Measurements from ENCODE around the gene IZUMO3. TPM values are rescaled to one million over a fixed set of nuclear protein-coding genes. Genes with fewer than 3 reads are reported as not detected.
"Not testable (repeated sequence)": the region's sequence is repeated elsewhere in the genome, so short reads cannot be mapped to it uniquely, and the experiment has no call there.

IZUMO3 gene, protein sequence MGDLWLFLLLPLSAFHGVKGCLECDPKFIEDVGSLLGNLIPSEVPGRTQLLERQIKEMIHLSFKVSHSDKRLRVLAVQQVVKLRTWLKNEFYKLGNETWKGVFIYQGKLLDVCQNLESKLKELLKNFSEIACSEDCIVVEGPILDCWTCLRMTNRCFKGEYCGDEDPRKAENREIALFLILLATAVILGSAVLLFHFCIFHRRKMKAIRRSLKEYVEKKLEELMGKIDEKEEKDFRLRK
- not detected for total RNA-seq

GRCh38 chr9:24545847-24546522 lies at the start of gene IZUMO3:
Gene IZUMO3 (minus strand): TSS chr9:24545897. CDS start chr9:24545649, 248 bp downstream.
- Mint-ChIP-seq H3K9me3 (peaks cover 12% of the 10 kb centered on the region), H3K4me3 (no peak within 1 kb of the TSS), H3K27me3 (ENCODE audit: low read depth) (no peaks in the 10 kb centered on the region), H3K4me1 (ENCODE audit: low read depth) (no peaks in the 10 kb centered on the region), H3K36me3 (ENCODE audit: insufficient read depth) (no peaks in the 10 kb centered on the region)
- no peak for DNase-seq
- no peak for ATAC-seq

- ATAC-seq (no peak), DNase-seq (no peak)
- no peaks in the 10 kb centered on the region for H3K27me3 Mint-ChIP-seq (ENCODE audit: low read depth)
- no peaks in the 10 kb centered on the region for H3K36me3 Mint-ChIP-seq (ENCODE audit: insufficient read depth)
- H3K4me1 Mint-ChIP-seq (ENCODE audit: low read depth) = no peaks in the 10 kb centered on the region
- peaks cover 16% of the 10 kb centered on the region for H3K9me3 Mint-ChIP-seq
- no peak overlapping the region for H3K4me3 Mint-ChIP-seq
These were observed 48.6 kb upstream of the IZUMO3 start for GRCh38 chr9:24594234-24594850.

GRCh38 chr9:24590432-24590831 lies 44.7 kb upstream of the IZUMO3 start:
- H3K4me1 Mint-ChIP-seq (ENCODE audit: low read depth) = no peaks in the 10 kb centered on the region
- DNase-seq (no peak), ATAC-seq (no peak)
- no peak overlapping the region for H3K4me3 Mint-ChIP-seq
- H3K36me3 Mint-ChIP-seq (ENCODE audit: insufficient read depth) = no peaks in the 10 kb centered on the region
- no peaks in the 10 kb centered on the region for H3K27me3 Mint-ChIP-seq (ENCODE audit: low read depth)
- peaks cover 9% of the 10 kb centered on the region for H3K9me3 Mint-ChIP-seq

DNA sequence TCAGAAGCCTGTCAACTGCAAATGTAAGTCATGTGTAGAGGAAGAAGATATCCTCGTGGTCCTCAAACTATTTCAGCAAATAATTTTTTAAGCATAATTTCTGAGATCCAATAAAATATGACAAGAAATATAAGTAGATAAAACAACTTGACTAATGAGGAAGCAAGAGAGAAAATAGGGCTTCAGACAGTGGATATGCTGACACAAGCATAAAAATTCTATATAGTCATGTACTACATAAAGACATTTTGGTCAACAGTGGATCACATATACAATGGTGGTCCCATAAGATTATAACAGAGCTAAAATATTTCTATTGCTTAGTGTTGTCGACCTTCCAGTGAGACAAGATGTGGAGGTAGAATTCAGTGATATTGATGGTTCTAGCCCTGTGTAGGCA lies 42.2 kb upstream of the IZUMO3 start:
- Mint-ChIP-seq H3K9me3 (peaks cover 5% of the 10 kb centered on the region), H3K36me3 (ENCODE audit: insufficient read depth) (no peaks in the 10 kb centered on the region), H3K4me1 (ENCODE audit: low read depth) (no peaks in the 10 kb centered on the region), H3K27me3 (ENCODE audit: low read depth) (no peaks in the 10 kb centered on the region), H3K4me3 (no peak overlapping the region)
- ATAC-seq = no peak
- no peak for DNase-seq

DNA sequence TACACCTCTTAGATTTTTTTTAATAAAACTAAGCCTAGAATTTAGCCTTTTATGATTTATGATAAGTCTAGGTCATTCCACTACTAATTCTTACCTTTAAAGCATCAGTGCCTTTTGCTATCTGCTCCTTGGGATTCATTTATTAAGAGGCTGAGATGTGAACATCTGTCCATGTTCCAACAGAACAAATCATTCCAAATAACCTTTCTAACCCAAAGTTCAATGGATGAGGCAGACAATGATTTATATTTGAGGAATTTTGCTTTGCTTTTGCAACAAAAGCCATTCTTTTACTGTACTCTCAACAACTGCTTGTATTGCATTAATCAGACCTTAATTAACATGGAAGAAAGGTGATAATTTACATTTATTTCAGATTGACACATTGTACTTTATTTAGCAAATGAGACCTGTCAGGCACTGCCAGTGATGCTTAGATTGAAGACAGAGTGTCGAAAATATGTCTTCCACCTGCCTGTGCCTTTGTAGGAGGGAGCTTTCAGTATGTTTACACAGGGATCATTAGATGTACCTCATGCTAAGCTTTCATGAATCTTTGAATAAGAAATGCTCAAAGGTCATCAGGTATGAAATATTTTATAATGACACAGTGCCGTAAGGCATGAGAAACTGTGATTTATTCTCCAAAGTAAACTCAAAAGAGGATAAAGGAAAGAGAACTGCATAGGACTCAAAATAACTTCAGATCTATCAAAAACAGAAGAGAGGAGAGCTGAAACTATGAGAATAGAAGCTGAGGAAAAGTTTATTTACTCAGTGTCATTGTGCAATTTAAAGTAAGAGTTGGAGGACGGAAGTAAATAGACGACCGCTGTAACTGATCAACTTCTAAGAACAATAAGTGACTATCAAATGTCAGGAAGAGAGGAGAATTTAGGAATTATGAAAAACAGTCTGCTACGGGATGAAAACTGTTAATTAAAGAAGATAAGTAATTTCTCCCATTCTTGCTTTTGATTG lies 36.7 kb upstream of the IZUMO3 start:
- no peak for ATAC-seq
- no peak for DNase-seq
- Mint-ChIP-seq H3K4me1 (ENCODE audit: low read depth) (no peaks in the 10 kb centered on the region), H3K4me3 (no peak overlapping the region), H3K36me3 (ENCODE audit: insufficient read depth) (no peaks in the 10 kb centered on the region), H3K9me3 (peaks cover 14% of the 10 kb centered on the region), H3K27me3 (ENCODE audit: low read depth) (no peaks in the 10 kb centered on the region)

GRCh38 chr9:24580005-24580404 lies 34.3 kb upstream of the IZUMO3 start:
- H3K9me3 Mint-ChIP-seq; H3K4me3 Mint-ChIP-seq; ATAC-seq; H3K27me3 Mint-ChIP-seq (ENCODE audit: low read depth); H3K4me1 Mint-ChIP-seq (ENCODE audit: low read depth); H3K36me3 Mint-ChIP-seq (ENCODE audit: insufficient read depth); DNase-seq: not testable (repeated sequence)

DNA sequence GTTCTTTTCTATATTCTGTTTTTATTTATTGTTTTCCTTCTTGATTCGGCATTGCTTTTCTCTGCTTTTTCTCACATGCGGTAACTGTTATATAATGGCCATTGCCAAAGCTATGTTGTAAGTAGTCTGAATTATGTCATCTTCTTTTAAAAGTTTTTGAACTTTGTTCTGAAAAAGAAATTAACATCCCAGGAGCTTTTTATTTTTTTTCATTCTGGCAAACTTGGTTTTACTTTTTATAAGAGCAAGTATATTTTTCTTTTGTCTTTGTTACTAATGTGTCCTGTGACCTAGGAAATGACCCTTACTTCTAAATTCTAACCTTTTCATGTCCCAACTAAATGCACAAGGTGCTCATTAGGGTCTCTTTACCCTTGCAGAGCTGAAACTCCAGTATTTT lies 26.7 kb upstream of the IZUMO3 start:
- DNase-seq (no peak), ATAC-seq (no peak)
- no peaks in the 10 kb centered on the region for H3K27me3 Mint-ChIP-seq (ENCODE audit: low read depth)
- H3K36me3 Mint-ChIP-seq (ENCODE audit: insufficient read depth) = no peaks in the 10 kb centered on the region
- H3K4me3 Mint-ChIP-seq = no peak overlapping the region
- H3K9me3 Mint-ChIP-seq = peaks cover 3% of the 10 kb centered on the region
- no peaks in the 10 kb centered on the region for H3K4me1 Mint-ChIP-seq (ENCODE audit: low read depth)

- ATAC-seq (no peak), DNase-seq (no peak)
- Mint-ChIP-seq H3K4me1 (ENCODE audit: low read depth) (no peaks in the 10 kb centered on the region), H3K9me3 (peaks cover 32% of the 10 kb centered on the region), H3K4me3 (no peak overlapping the region), H3K27me3 (ENCODE audit: low read depth) (no peaks in the 10 kb centered on the region), H3K36me3 (ENCODE audit: insufficient read depth) (no peaks in the 10 kb centered on the region)
These were observed 16.3 kb upstream of the IZUMO3 start for GRCh38 chr9:24561957-24562356.

- Mint-ChIP-seq H3K36me3 (ENCODE audit: insufficient read depth) (no peaks in the 10 kb centered on the region), H3K9me3 (no peaks in the 10 kb centered on the region), H3K27me3 (ENCODE audit: low read depth) (no peaks in the 10 kb centered on the region), H3K4me1 (ENCODE audit: low read depth) (no peaks in the 10 kb centered on the region), H3K4me3 (no peak overlapping the region)
- no peak for DNase-seq
- no peak for ATAC-seq
These were observed 7.5 kb upstream of the IZUMO3 start for GRCh38 chr9:24553183-24553552.

- Mint-ChIP-seq H3K4me3 (no peak overlapping the region), H3K27me3 (ENCODE audit: low read depth) (no peaks in the 10 kb centered on the region), H3K4me1 (ENCODE audit: low read depth) (no peaks in the 10 kb centered on the region), H3K9me3 (no peaks in the 10 kb centered on the region), H3K36me3 (ENCODE audit: insufficient read depth) (no peaks in the 10 kb centered on the region)
- DNase-seq (no peak), ATAC-seq (no peak)
These were observed 7.0 kb upstream of the IZUMO3 start for GRCh38 chr9:24552526-24553182.

DNA sequence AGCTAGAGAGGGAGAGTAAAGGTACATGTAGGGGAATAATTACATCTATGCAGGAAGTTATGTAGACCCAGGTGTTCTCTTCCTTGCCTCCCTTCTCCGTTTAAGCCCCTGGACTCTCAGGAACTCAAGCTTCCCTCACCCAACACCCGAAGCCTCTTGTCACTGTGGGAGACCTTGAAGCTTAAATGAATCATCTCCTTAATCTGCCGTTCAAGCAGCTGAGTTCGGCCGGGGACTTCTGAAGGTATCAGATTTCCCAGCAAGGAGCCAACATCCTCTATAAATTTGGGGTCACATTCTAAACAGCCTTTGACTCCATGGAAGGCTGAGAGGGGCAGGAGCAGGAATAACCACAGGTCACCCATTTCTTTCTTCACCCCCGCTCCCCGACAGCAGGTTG lies 412 bp downstream of the IZUMO3 start:
- Mint-ChIP-seq H3K9me3 (peaks cover 12% of the 10 kb centered on the region), H3K4me1 (ENCODE audit: low read depth) (no peaks in the 10 kb centered on the region), H3K4me3 (no peak overlapping the region)

GRCh38 chr9:24518545-24518944 lies 27.2 kb downstream of the IZUMO3 start:
- H3K4me3 Mint-ChIP-seq = no peak overlapping the region
- H3K27me3 Mint-ChIP-seq (ENCODE audit: low read depth) = no peaks in the 10 kb centered on the region
- peaks cover 16% of the 10 kb centered on the region for H3K9me3 Mint-ChIP-seq
- no peaks in the 10 kb centered on the region for H3K36me3 Mint-ChIP-seq (ENCODE audit: insufficient read depth)
- no peak for DNase-seq
- no peak for ATAC-seq
- H3K4me1 Mint-ChIP-seq (ENCODE audit: low read depth) = no peaks in the 10 kb centered on the region

More for the DNA sequence above, 412 bp downstream of the IZUMO3 start:
- ATAC-seq (no peak), DNase-seq (no peak)
- H3K27me3 Mint-ChIP-seq (ENCODE audit: low read depth) = no peaks in the 10 kb centered on the region
- H3K36me3 Mint-ChIP-seq (ENCODE audit: insufficient read depth) = no peaks in the 10 kb centered on the region

GRCh38 chr9:24516463-24516862 lies 29.2 kb downstream of the IZUMO3 start:
- DNase-seq (no peak), ATAC-seq (no peak)
- H3K9me3 Mint-ChIP-seq = peaks cover 16% of the 10 kb centered on the region
- no peak overlapping the region for H3K4me3 Mint-ChIP-seq
- H3K4me1 Mint-ChIP-seq (ENCODE audit: low read depth) = no peaks in the 10 kb centered on the region
- H3K36me3 Mint-ChIP-seq (ENCODE audit: insufficient read depth) = no peaks in the 10 kb centered on the region
- no peaks in the 10 kb centered on the region for H3K27me3 Mint-ChIP-seq (ENCODE audit: low read depth)

DNA sequence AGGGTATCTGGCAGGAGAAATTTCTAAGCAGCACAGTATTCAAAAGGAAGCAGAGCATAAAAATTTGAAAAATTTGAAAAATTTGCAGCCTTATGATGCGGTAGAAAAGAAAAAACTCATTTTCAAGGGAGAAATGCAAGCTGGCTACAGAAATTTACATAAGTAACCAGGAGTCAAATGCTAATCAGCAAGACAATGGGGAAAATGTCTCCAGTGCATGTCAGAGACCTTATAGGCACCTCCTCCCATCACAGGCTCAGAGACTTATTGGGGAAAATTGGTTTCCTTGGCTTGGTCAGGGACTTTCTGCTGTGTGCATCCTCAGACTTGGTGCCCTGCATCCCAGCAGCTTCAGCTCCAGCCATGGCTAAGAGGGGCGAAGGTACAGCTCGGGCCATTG lies 35.8 kb downstream of the IZUMO3 start:
- ATAC-seq (no peak), DNase-seq (no peak)
- Mint-ChIP-seq H3K4me1 (ENCODE audit: low read depth) (no peaks in the 10 kb centered on the region), H3K4me3 (no peak overlapping the region), H3K9me3 (peaks cover 14% of the 10 kb centered on the region), H3K27me3 (ENCODE audit: low read depth) (no peaks in the 10 kb centered on the region), H3K36me3 (ENCODE audit: insufficient read depth) (no peaks in the 10 kb centered on the region)
